DMS53 treated with DMSO at 0.1 percent for 48 hours (cell line): ENCODE results near the gene BACE2.

ENCODE experiments used
- DNase-seq: peaks from one replicate; lab custom pipeline; 2025; ENCODE audit not compliant: unreplicated experiment; lab: John Stamatoyannopoulos, UW

The BACE2 gene

GRCh38 chr21:41317063-41317392 is 149.1 kb downstream of the BACE2 start:
- DNase-seq, result no peak

DNA sequence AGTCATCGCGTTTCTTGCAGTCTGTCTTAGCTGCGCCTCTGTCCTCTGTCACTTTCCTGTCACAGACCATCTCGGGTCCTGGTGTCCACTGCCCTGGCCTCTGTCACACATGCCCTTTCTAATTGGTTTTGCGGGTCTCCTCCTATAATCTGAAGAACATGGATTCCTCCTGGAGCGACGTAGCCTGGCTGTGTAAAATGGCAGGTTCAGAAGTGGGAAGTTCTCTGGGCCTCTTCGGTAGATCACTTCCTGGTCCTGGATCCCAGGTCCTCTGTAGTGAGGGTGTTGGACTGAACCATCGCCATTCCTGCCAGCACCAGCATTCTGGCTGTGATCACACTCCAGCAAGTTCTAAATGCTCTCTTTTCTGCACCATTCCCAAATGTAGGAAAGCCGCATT is 149.5 kb downstream of the BACE2 start:
- peak; percentile 20 for DNase-seq

GRCh38 chr21:41318218-41318617 is 150.3 kb downstream of the BACE2 start:
- DNase-seq, result no peak

- DNase-seq, result no peak
Measured at GRCh38 chr21:41319273-41319672, 151.3 kb downstream of the BACE2 start.

DNA sequence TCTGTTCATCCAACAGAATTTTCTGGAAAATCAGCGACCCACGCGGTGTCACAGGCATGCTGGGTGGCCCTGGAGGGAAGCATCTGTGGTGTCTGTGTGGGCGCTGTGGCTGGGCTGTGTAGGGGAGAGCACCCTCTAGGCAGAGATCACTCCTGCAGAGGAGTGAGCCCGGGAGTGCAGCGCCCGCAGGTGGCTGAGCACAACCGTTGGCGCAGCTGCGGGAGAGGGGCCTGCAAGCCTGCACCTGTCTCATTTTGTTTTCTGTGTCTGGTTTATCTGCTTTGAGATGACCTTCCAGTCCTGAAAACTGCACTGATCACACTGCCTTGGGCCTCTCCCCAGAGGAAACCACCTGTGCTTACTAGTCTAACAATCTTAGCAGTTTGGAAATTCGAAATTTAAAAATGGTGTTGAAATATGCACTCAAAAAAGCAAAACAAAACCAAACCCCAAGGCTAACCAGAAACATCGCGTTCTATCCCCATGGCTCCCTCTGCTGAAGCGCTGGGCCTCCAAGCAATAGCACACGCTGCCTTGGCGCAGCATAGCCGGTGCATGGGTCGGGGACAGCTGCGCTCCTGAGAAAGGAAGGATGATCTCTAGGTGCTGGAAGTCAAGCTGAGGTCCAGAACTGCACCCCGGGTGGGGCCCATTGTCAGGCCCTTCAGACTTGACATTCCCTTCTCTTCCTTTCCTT is 153.4 kb downstream of the BACE2 start:
- DNase-seq, result no peak

DNA sequence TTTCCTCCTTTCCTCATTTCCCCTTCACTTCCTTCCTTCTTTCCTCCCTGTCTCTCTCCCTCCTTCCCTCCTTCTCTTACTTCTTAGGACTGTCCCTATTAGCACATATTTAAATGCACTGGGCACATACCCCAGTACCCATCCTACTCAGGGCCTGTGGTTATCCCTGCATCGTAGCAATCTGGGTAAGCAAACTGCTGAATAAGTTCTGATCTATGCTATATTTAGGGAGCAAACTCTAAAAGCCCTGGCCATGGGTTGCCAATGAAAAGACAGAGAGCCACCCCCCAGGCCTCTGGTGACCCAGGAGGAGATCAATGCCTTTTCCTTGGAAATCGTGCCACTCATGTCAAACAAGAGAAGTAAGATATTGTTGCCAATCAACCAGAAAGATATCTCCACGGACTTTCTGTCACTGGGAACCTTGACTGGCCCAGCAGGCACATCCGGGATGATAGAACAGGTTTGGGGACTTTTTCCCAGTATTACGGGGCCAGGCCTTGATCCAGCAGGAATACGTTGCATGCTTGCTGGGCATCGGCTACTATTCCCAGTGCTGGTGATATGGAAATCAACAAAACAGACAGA is 154.0 kb downstream of the BACE2 start:
- no peak for DNase-seq

GRCh38 chr21:41322496-41323382 is 154.8 kb downstream of the BACE2 start:
- no peak for DNase-seq

DNA sequence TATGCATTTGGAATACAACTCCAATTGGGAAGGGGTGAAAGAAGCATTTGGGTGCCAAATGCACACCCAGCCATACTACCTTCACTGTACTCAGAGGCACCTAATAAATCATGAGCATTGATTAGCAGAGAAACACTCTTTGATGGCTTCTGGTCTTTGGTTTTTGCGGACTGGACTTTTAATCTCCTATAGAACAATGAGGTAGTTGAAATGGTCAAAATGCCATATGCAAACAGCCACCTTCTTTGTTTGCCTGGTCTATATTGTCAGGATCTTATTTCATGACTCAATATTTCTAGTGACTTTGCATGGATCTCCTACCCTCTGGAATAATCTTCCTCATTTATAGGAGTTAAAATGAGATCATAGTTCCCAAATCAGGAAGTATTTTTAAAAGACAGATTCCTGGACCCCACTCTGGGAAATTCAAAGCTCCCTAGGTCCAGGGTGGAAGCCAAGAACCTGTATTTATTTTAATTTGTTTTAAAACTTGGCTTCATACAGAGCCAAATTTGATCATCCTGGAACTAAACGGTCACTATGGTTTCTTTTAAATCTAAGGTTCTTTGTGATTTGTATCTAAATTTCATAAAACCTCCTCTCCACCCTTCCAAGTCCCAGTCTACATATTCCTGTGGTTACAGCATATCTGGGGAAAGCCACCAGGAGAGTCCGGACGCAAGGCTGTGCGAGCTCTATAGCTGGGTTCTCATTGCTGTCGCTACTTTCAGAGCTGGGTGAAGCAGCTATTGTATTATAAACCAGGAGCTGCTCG is 157.4 kb downstream of the BACE2 start:
- DNase-seq, result no peak

DNA sequence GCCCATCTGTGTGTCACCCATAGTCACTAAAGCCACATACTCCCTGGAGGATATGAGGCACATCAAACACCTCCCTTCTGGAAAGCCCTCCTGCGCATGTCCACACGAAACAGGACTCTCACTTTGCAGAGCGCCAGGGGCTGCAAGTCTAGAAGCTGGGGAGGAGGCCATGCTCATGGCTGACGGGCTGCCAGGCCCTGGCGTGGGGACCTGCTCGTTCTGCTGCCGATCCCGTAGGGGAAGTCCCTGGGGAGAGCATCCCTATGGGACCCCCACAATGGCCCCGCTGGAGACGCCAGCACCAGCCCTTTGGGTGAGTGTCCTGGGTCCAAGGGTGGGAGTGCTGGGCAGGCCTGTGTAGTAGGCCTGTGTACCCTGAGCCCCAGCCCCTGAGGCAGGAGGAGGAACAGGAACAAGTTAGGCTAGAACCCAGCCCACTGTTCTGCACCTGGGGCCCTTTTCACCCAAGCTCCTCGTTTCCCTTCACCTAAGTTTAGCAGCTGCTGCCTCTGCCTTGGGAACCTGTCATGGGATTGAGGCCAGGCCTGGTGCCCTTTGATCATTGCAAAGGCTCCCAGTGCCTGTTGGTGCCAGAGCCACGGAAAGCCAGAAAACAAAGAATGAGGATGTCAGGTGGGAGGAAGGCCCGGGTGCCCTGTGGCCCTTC is 158.6 kb downstream of the BACE2 start:
- no peak for DNase-seq

DNA sequence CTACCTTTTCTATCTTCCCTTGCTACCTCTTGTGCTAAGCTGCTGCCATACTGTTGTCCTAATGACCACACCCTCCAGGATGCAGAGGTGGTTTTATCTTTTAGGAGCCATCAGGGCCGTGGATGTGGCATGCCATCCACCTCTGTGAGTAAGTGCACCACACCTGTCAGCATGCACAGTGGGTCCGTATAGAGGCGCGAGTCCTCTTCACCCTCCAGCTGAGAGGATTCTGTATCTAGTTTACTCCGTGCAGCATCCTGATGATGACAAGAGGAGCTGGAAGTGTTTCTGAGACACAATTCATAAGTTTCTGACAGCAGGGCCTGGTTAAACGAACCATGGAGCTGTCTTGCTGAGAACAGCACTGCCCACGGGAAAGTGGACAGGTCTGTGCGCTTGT is 159.8 kb downstream of the BACE2 start:
- no peak for DNase-seq

DNA sequence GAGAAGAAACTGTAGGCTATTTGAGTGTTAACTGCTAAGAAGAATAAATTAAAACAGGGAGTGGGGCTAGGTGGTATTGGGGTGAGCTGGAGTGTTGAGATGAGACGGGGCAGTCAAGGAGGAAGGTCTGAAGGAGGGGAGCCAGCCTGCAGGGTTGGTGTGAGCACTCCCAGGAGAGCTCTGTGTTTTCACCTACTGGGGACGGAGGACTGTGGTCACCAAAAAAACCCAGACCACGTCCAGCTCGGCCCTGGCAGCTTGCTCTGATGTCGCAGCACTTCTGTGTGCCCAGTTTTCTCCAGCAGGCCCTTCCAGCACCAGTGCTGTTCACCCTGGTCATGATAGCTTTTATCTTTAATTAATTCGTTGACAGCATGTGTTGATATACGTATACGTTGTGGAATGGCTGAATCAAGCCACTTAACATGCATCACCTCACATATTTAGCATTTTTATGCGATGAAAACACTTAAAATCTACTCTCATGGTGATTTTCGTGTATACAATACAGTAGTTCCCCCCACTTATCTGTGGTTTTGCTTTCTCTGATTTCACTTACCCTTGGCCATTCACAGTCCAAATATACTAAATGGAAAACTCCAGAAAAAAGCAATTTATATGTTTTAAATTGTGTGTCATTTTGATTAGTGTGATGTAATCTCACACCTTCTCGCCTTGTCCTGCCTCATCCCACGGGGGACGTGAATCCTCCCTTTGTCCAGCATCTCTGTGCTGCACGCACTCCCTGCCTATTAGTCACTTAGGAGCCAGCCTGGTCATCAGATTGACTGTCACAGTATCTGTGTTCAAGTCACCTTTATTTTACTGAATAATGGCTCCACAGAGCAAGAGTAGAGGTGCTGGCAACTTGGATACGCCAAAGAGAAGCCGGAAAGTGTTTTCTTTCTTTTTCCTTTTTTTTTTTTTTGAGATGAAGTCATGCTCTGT is 161.0 kb downstream of the BACE2 start:
- no peak for DNase-seq
